HepG2 (cell line): ENCODE measurements around the gene NEDD8. TPM values are rescaled to one million over a fixed set of nuclear protein-coding genes. Genes with fewer than 3 reads are reported as not detected.

Experiments
- AHDC1 ChIP-seq: sonication (generic); formaldehyde crosslinking; IDR thresholded peaks from 2 replicates; pipeline ENCODE4 v1.5.1; 2020; ENCODE audit warnings: mild to moderate bottlenecking, missing genetic modification reagents, borderline replicate concordance
- ARHGAP35 ChIP-seq: sonication (generic); formaldehyde crosslinking; IDR thresholded peaks from 2 replicates; pipeline ENCODE4 v1.9.0; 2022; ENCODE audit warnings: mild to moderate bottlenecking, inconsistent platforms, moderate library complexity, missing genetic modification reagents, borderline replicate concordance
- ETV6 ChIP-seq: sonication (generic); formaldehyde crosslinking; conservative IDR thresholded peaks from 2 replicates; pipeline ENCODE4 v1.4.0; 2020; ENCODE audit warnings: missing genetic modification reagents
- KDM4B ChIP-seq: sonication (generic); formaldehyde crosslinking; IDR thresholded peaks from 2 replicates; pipeline ENCODE4 v1.4.0; 2020; ENCODE audit warnings: missing genetic modification reagents
- MAFG ChIP-seq: sonication (generic); formaldehyde crosslinking; IDR thresholded peaks from 2 replicates; pipeline ENCODE4 v1.5.1; 2020; ENCODE audit warnings: mild to moderate bottlenecking, missing genetic modification reagents
- MTA1 ChIP-seq: sonication (generic); formaldehyde crosslinking; IDR thresholded peaks from 2 replicates; pipeline ENCODE4 v1.4.0; 2020; ENCODE audit warnings: missing genetic modification reagents, mild to moderate bottlenecking, borderline replicate concordance
- NFYC ChIP-seq: IDR thresholded peaks from 2 replicates; pipeline ENCODE4 v1.6.1; 2016; ENCODE audit warnings: missing genetic modification reagents, missing compliant biosample characterization
- PREB ChIP-seq: sonication (generic); formaldehyde crosslinking; IDR thresholded peaks from 2 replicates; pipeline ENCODE4 v1.4.0; 2020; ENCODE audit warnings: missing genetic modification reagents
- REST ChIP-seq, 2 experiments: IDR thresholded peaks; 2 replicates each; pipeline ENCODE4 v1.6.1; 2011 to 2012; ENCODE audit warnings: low read length in 2 of 2, borderline replicate concordance in 1 of 2, low read depth in 1 of 2, mild to moderate bottlenecking in 1 of 2, moderate library complexity in 1 of 2
- SNAI1 ChIP-seq: sonication (generic); formaldehyde crosslinking; IDR thresholded peaks from 2 replicates; pipeline ENCODE4 v1.5.0; 2020; ENCODE audit warnings: mild to moderate bottlenecking, missing genetic modification reagents, borderline replicate concordance
- YY1 ChIP-seq: IDR thresholded peaks from 2 replicates; pipeline ENCODE4 v1.6.1; 2011; ENCODE audit warnings: low read length, low read depth, moderate library complexity, mild to moderate bottlenecking; ENCODE audit not compliant: insufficient read depth, insufficient replicate concordance
- ZNF138 ChIP-seq: sonication (generic); formaldehyde crosslinking; IDR thresholded peaks from 2 replicates; pipeline ENCODE4 v1.5.0; 2020; ENCODE audit warnings: mild to moderate bottlenecking, low read depth, missing genetic modification reagents
- ZNF280D ChIP-seq: sonication (generic); formaldehyde crosslinking; IDR thresholded peaks from 2 replicates; pipeline ENCODE4 v1.5.1; 2020; ENCODE audit warnings: mild to moderate bottlenecking, missing genetic modification reagents
- ZNF768 ChIP-seq: sonication (generic); formaldehyde crosslinking; IDR thresholded peaks from 2 replicates; pipeline ENCODE4 v1.4.0; 2020; ENCODE audit warnings: missing genetic modification reagents
- polyA plus RNA-seq, 8 experiments: library from polyadenylated mRNA; depleted of rRNA in 3 of 8; stranded (reverse) in 7 of 8; unstranded in 1 of 8; fragments of >200 nt; fragmentation: Illumina TruSeq in 4 of 8; extraction: Trizol in 4 of 8; gene quantifications; 2 replicates each; pipeline versions ENCODE4 v1.2.1 to v1.2.3, GENCODE V29; 2011 to 2016; ENCODE audit warnings: low read depth in 4 of 8, missing spikeins in 1 of 8, mixed read lengths in 1 of 8; ENCODE audit not compliant: insufficient read depth in 1 of 8
- total RNA-seq, 5 experiments: library from RNA; depleted of rRNA; stranded (reverse); fragments of >200 nt; fragmentation: Illumina TruSeq; extraction: Trizol; gene quantifications; 2 replicates each; pipeline ENCODE4 v1.2.3, GENCODE V29; 2016; ENCODE audit warnings: low read depth in 1 of 5

NEDD8 gene
- total and polyA plus RNA-seq, 2 of the 13 experiments (the other 11 are each of a cell fraction or from before 2014, with no cell fraction given), result 535 to 713 TPM

DNA sequence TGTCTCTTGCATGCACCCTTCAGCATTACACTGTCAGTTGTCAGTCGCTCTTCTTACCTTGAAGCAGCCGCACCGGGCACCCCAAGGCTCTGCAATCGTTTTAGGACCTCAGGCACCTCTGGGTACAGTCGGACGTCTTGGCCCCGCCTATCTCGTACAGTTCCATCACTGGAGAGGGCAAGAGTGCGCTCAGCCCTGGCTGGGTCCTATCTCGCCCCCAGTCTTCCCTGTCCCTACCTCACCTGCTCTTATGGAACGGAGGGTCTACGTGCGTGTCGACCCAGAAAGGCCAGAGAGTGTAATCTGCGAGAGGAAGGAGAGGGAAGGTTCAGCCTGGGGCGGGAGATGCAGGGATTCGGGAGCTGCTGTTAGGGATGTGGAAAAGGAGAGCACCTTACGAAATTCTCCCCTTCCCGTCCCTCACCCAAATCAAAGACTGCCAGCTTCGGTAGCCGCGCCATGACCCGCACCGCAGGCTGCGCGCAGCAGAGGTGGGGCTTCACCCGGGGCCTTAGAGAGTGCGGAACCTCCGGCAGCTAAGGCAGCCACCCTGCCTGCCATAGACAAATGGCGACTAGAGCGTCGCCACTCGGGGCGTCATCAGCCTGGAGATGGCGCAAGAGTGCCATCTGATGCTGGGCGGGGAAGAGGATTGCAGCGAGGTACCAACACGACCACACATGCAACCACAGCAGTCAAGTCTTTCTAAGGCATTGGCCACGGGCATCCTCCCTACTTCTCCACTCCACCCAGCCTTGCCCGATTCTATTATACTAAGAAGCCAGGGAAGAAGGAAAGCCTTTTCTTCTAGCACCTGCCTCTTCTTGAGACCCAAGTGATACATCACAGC is 16.4 kb downstream of the NEDD8 start, which contains the start of gene MDP1 (continued):
- TF ChIP-seq AHDC1 (CRISPR knock-in tag) (no peak), ARHGAP35 (peak; percentile 99), NFYC (CRISPR knock-in tag) (peak; percentile 71), REST (IDR thresholded peaks at IDR 0.05; ENCODE audit: borderline replicate concordance in 1 of 2, low read depth in 1 of 2, low read length in 2 of 2) (peak in 1 of 2 experiments; percentile 71; a peak in 1 of 4 replicates), MTA1 (peak; percentile 99), PREB (CRISPR knock-in tag) (peak; percentile 49; the same call in 1 of the 2 replicates), YY1 (peak; percentile 96), SNAI1 (CRISPR knock-in tag) (0 out of 2 replicates have a peak, but pooled peaks have one; percentile 80), ZNF138 (CRISPR knock-in tag) (peak; percentile 91; the same call in 1 of the 2 replicates), MAFG (CRISPR knock-in tag) (no peak), ZNF280D (peak; percentile 99), ETV6 (CRISPR knock-in tag) (peak; percentile 99), KDM4B (CRISPR knock-in tag) (peak; percentile 88), ZNF768 (CRISPR knock-in tag) (peak; percentile 93)
